GM12878 (cell line): ENCODE measurements around the gene PARD6B.

Source experiments
- TF ChIP-seq, protein P1 (sequence below): fragments of 150-350 bp; IDR thresholded peaks from 2 replicates; pipeline ENCODE4 v1.6.1; 2016; ENCODE audit warnings: low read depth, low read length
- TF ChIP-seq, protein P2 (sequence below): IDR thresholded peaks from 2 replicates; pipeline ENCODE4 v1.6.1; 2012; ENCODE audit warnings: low read depth, low read length, improper control_type of control experiment
- TF ChIP-seq, protein P3 (sequence below), 3 experiments: IDR thresholded peaks in 2 of 3; conservative IDR thresholded peaks in 1 of 3; 2 replicates each; pipeline ENCODE4 v1.5.1; 2011; ENCODE audit warnings: low read depth in 3 of 3, low read length in 3 of 3, mild to moderate bottlenecking in 3 of 3, control low read depth in 2 of 3, moderate library complexity in 2 of 3, inconsistent platforms in 1 of 3, mixed read lengths in 1 of 3; ENCODE audit not compliant: control insufficient read depth in 2 of 3, insufficient read depth in 1 of 3; ENCODE audit errors: extremely low read depth in 1 of 3

DNA sequence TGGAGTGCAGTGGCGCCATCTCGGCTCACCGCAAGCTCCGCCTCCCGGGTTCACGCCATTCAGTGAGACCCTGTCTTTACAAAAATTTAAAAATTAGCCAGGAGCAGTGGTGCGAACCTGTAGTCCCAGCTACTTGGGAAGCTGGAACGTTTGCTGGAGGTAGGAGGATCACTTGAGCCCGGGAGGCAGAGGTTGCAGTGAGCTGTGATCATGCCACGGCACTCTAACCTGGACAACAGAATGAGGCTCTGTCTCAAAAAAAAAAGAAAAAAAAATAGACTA lies 5.7 kb upstream of the PARD6B start:
- TF ChIP-seq, protein P1, sequence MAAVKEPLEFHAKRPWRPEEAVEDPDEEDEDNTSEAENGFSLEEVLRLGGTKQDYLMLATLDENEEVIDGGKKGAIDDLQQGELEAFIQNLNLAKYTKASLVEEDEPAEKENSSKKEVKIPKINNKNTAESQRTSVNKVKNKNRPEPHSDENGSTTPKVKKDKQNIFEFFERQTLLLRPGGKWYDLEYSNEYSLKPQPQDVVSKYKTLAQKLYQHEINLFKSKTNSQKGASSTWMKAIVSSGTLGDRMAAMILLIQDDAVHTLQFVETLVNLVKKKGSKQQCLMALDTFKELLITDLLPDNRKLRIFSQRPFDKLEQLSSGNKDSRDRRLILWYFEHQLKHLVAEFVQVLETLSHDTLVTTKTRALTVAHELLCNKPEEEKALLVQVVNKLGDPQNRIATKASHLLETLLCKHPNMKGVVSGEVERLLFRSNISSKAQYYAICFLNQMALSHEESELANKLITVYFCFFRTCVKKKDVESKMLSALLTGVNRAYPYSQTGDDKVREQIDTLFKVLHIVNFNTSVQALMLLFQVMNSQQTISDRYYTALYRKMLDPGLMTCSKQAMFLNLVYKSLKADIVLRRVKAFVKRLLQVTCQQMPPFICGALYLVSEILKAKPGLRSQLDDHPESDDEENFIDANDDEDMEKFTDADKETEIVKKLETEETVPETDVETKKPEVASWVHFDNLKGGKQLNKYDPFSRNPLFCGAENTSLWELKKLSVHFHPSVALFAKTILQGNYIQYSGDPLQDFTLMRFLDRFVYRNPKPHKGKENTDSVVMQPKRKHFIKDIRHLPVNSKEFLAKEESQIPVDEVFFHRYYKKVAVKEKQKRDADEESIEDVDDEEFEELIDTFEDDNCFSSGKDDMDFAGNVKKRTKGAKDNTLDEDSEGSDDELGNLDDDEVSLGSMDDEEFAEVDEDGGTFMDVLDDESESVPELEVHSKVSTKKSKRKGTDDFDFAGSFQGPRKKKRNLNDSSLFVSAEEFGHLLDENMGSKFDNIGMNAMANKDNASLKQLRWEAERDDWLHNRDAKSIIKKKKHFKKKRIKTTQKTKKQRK, result no peak
- TF ChIP-seq, protein P2, sequence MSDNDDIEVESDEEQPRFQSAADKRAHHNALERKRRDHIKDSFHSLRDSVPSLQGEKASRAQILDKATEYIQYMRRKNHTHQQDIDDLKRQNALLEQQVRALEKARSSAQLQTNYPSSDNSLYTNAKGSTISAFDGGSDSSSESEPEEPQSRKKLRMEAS, result no peak
- TF ChIP-seq, protein P3, sequence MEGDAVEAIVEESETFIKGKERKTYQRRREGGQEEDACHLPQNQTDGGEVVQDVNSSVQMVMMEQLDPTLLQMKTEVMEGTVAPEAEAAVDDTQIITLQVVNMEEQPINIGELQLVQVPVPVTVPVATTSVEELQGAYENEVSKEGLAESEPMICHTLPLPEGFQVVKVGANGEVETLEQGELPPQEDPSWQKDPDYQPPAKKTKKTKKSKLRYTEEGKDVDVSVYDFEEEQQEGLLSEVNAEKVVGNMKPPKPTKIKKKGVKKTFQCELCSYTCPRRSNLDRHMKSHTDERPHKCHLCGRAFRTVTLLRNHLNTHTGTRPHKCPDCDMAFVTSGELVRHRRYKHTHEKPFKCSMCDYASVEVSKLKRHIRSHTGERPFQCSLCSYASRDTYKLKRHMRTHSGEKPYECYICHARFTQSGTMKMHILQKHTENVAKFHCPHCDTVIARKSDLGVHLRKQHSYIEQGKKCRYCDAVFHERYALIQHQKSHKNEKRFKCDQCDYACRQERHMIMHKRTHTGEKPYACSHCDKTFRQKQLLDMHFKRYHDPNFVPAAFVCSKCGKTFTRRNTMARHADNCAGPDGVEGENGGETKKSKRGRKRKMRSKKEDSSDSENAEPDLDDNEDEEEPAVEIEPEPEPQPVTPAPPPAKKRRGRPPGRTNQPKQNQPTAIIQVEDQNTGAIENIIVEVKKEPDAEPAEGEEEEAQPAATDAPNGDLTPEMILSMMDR (IDR thresholded peaks at IDR 0.05 in 2 of 3, conservative IDR thresholded peaks at IDR 0.05 in 1 of 3; ENCODE audit: control insufficient read depth in 2 of 3, extremely low read depth in 1 of 3, insufficient read depth in 1 of 3, low read depth in 3 of 3, low read length in 3 of 3), result no peak
